Measurements from ENCODE around the gene TEDC2. TPM values are rescaled to one million over a fixed set of nuclear protein-coding genes. Genes with fewer than 3 reads are reported as not detected.

Gene TEDC2
- total and polyA plus RNA-seq, 10 of the 15 experiments (the other 5 are each of a cell fraction or from before 2014, with no cell fraction given) = 0.23 to 47.9 (median 19.1) TPM

DNA sequence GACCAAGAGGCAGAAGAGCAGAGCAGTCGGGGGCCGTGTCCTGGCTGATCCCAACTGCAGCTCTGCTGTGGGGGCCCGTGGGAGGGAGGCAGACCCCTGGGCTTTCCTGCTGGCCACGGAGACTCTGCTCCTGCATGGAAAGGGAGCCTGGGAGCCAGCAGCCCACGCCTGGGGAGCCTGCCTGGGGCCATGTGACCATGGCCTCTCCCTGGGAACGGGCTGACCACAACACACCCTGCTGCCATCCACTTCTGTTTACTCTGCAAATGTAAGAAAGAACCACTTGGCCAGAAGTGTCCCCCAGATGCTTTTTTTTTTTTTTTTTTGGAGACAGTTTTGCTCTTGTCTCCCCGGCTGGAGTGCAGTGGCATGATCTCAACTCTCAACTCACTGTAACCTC is 2.0 kb upstream of the TEDC2 start (continued):
- TF ChIP-seq, protein P1, sequence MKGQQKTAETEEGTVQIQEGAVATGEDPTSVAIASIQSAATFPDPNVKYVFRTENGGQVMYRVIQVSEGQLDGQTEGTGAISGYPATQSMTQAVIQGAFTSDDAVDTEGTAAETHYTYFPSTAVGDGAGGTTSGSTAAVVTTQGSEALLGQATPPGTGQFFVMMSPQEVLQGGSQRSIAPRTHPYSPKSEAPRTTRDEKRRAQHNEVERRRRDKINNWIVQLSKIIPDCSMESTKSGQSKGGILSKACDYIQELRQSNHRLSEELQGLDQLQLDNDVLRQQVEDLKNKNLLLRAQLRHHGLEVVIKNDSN (IDR thresholded peaks at IDR 0.05; ENCODE audit: borderline replicate concordance, extremely low read length, insufficient read depth, low read depth, low read length) = no peak
- TF ChIP-seq CBX3 (IDR thresholded peaks at IDR 0.05; ENCODE audit: borderline replicate concordance, low read depth) = no peak
- no peak for TF ChIP-seq KAT2A (conservative IDR thresholded peaks at IDR 0.05; ENCODE audit: control insufficient read depth, low read depth, low read length)
- no peak for TF ChIP-seq ZBTB33 (IDR thresholded peaks at IDR 0.05)
- TF ChIP-seq RB1 (IDR thresholded peaks at IDR 0.05; ENCODE audit: borderline replicate concordance) = no peak

GRCh38 chr16:2458887-2459646 is 842 bp upstream of the TEDC2 start:
- no TSS peak for BruUV-seq (replicated peaks)
- WGBS (ENCODE audit: insufficient coverage, insufficient replicate concordance, low lambda C conversion rate, missing lambda C conversion rate) = 24% methylated on average over 18 of the region's 18 CpGs
- peak overlapping the region; percentile 96 for H3K4me2 ChIP-seq (ENCODE audit: control insufficient read depth, insufficient read depth)
- H3K79me2 ChIP-seq (ENCODE audit: control insufficient read depth, insufficient read depth, low read length) = peaks cover 6% of the 10 kb centered on the region
- DNase-seq (ENCODE audit: low read depth, low spot score) = no peak
- no peaks in the 10 kb centered on the region for H4K20me1 ChIP-seq (ENCODE audit: control insufficient read depth, insufficient read depth)
- H3K27ac ChIP-seq (ENCODE audit: control insufficient read depth, insufficient read depth) = peak overlapping the region; percentile 31; the same call in 1 of the 2 replicates
- ChIA-PET CTCF (interaction anchor here (1.1 to 2.2 kb wide), 4 partner anchors 10 to 42 kb away, joined by 3 to 6 read pairs (median 5); no protein-coding TSS in a partner anchor), SMC1A (ENCODE audit: uncharacterized antibody, unreplicated experiment) (interaction anchor here (0.6 to 1.7 kb wide), 5 partner anchors 10 to 120 kb away, joined by 3 to 6 read pairs (median 3); partner anchors contain the start of genes AMDHD2 and CCNF), POLR2A (interaction anchor here (0.6 to 1.6 kb wide), 8 partner anchors 10 to 62 kb away, joined by 3 to 11 read pairs (median 3); partner anchors contain the start of gene TBC1D24), RAD21 (ENCODE audit: unreplicated experiment) (interaction anchor here (0.5 to 2.4 kb wide), 7 partner anchors 9 to 145 kb away, joined by 3 to 8 read pairs (median 5); partner anchors contain the start of gene TBC1D24)
- peaks cover 8% of the 10 kb centered on the region; the same call in 1 of the 2 replicates for H3K4me1 ChIP-seq (ENCODE audit: control insufficient read depth, insufficient read depth, low read length)
- intact Hi-C loops (cut with micrococcal nuclease; ENCODE audit: unreplicated experiment) = no loop called here
- H3K9me3 ChIP-seq (replicated peaks; ENCODE audit: control insufficient read depth, insufficient read depth, low read length) = no peaks in the 10 kb centered on the region
- peak overlapping the region; percentile 73; the same call in 1 of the 2 replicates for H3K4me3 ChIP-seq
- in situ Hi-C loops (cut with MboI) = no loop called here
- no peak for FAIRE-seq
- TF ChIP-seq POLR2A (IDR thresholded peaks at IDR 0.05; ENCODE audit: low read depth, low read length) (peak; percentile 60; the same call in 1 of the 2 replicates), KDM1A (IDR thresholded peaks at IDR 0.05; ENCODE audit: borderline replicate concordance) (no peak)
- H3K36me3 ChIP-seq (ENCODE audit: control insufficient read depth in 2 of 2, insufficient read depth in 2 of 2, low read length in 1 of 2) = peaks cover 7 to 24% of the 10 kb centered on the region in 2 experiments; a peak in 3 of 4 replicates
- H3K9ac ChIP-seq (ENCODE audit: control insufficient read depth, insufficient read depth, low read length) = peak overlapping the region; percentile 45
- peak overlapping the region; percentile 76 for H2AFZ ChIP-seq (ENCODE audit: control insufficient read depth, low read depth, low read length)
- H3K27me3 ChIP-seq (replicated peaks in 1 of 2; ENCODE audit: control insufficient read depth in 2 of 2, insufficient read depth in 2 of 2, low read length in 1 of 2) = no peaks in the 10 kb centered on the region
- peak; percentile 4; the same call in 2 of the 3 replicates for ATAC-seq

Measured in GM12878 (cell line).